H9 (cell line): Measurements from ENCODE around the gene SSX4B. TPM values are rescaled to one million over a fixed set of nuclear protein-coding genes. Genes with fewer than 3 reads are reported as not detected.
"Not testable (repeated sequence)": the region's sequence is repeated elsewhere in the genome, so short reads cannot be mapped to it uniquely, and the experiment has no call there.

Experiments used
- DNase-seq: peaks from one replicate; pipeline ENCODE4 v3.0.0-alpha.2; 2017
- H2AFZ ChIP-seq: one replicate; pipeline ENCODE4 v1.6.1; 2013; ENCODE audit warnings: mild to moderate bottlenecking, low read length, control low read depth, moderate library complexity
- H2AK5ac ChIP-seq: 2 replicates; pipeline ENCODE4 v1.6.1; 2013; ENCODE audit warnings: low read length, control low read depth, mixed read lengths; ENCODE audit not compliant: insufficient read length
- H2BK120ac ChIP-seq: one replicate; pipeline ENCODE4 v1.6.1; 2013; ENCODE audit warnings: low read depth, mild to moderate bottlenecking, low read length, control low read depth, inconsistent platforms; ENCODE audit not compliant: poor library complexity, severe bottlenecking
- H2BK12ac ChIP-seq: 2 replicates; pipeline ENCODE4 v1.6.1; 2013; ENCODE audit warnings: low read length, control low read depth, mixed read lengths, low read depth; ENCODE audit not compliant: insufficient read length
- H2BK15ac ChIP-seq: 2 replicates; pipeline ENCODE4 v1.6.1; 2013; ENCODE audit warnings: low read depth, low read length, control low read depth
- H2BK20ac ChIP-seq: one replicate; pipeline ENCODE4 v1.6.1; 2013; ENCODE audit warnings: low read depth, mild to moderate bottlenecking, low read length, control low read depth, inconsistent platforms; ENCODE audit not compliant: poor library complexity, severe bottlenecking
- H2BK5ac ChIP-seq: 2 replicates; pipeline ENCODE4 v1.6.1; 2013; ENCODE audit warnings: low read length, control low read depth, mixed read lengths; ENCODE audit not compliant: insufficient read length
- H3K14ac ChIP-seq: 2 replicates; pipeline ENCODE4 v1.6.1; 2013; ENCODE audit warnings: low read length, control low read depth; ENCODE audit not compliant: insufficient read depth
- H3K18ac ChIP-seq: 2 replicates; pipeline ENCODE4 v1.6.1; 2013; ENCODE audit warnings: low read depth, mild to moderate bottlenecking, mixed read lengths, low read length, control low read depth; ENCODE audit not compliant: insufficient read length
- H3K23ac ChIP-seq: 2 replicates; pipeline ENCODE4 v1.6.1; 2013; ENCODE audit warnings: low read length, control low read depth, mixed read lengths, low read depth; ENCODE audit not compliant: insufficient read length
- H3K23me2 ChIP-seq: 2 replicates; pipeline ENCODE4 v1.6.1; 2013; ENCODE audit warnings: low read depth, mild to moderate bottlenecking, mixed read lengths, low read length, control low read depth; ENCODE audit not compliant: insufficient read length, poor library complexity, severe bottlenecking
- H3K27ac ChIP-seq: 2 replicates; pipeline ENCODE4 v1.5.1; 2013; ENCODE audit warnings: low read length, control low read depth, mixed read lengths, low read depth; ENCODE audit not compliant: insufficient read length
- H3K27me3 ChIP-seq: 2 replicates; pipeline ENCODE4 v1.6.1; 2013; ENCODE audit warnings: low read length, control low read depth, inconsistent platforms; ENCODE audit not compliant: insufficient read depth
- H3K4ac ChIP-seq: 2 replicates; pipeline ENCODE4 v1.6.1; 2013; ENCODE audit warnings: low read depth, mild to moderate bottlenecking, control low read depth, inconsistent platforms, low read length, moderate library complexity
- H3K4me1 ChIP-seq: 2 replicates; pipeline ENCODE4 v1.6.1; 2013; ENCODE audit warnings: low read length, control low read depth, inconsistent platforms; ENCODE audit not compliant: insufficient read depth
- H3K4me2 ChIP-seq: 2 replicates; pipeline ENCODE4 v1.6.1; 2013; ENCODE audit warnings: low read length, control low read depth, mixed read lengths; ENCODE audit not compliant: insufficient read length, insufficient read depth
- H3K56ac ChIP-seq: 2 replicates; pipeline ENCODE4 v1.6.1; 2013; ENCODE audit warnings: low read depth, mild to moderate bottlenecking, mixed read lengths, low read length, control low read depth; ENCODE audit not compliant: insufficient read length
- H3K79me1 ChIP-seq: 2 replicates; pipeline ENCODE4 v1.6.1; 2013; ENCODE audit warnings: low read depth, mild to moderate bottlenecking, moderate library complexity, low read length, control low read depth, inconsistent platforms; ENCODE audit not compliant: insufficient read depth, poor library complexity, severe bottlenecking
- H3K79me2 ChIP-seq: 2 replicates; pipeline ENCODE4 v1.6.1; 2013; ENCODE audit warnings: low read length, control low read depth, inconsistent platforms; ENCODE audit not compliant: insufficient read depth
- H3K9ac ChIP-seq: 2 replicates; pipeline ENCODE4 v1.6.1; 2013; ENCODE audit warnings: low read length, control low read depth, mixed read lengths; ENCODE audit not compliant: insufficient read length; ENCODE audit errors: extremely low read depth
- H3K9me3 ChIP-seq: one replicate; pipeline ENCODE4 v1.6.1; 2013; ENCODE audit warnings: low read depth, low read length, inconsistent platforms; ENCODE audit not compliant: control insufficient read depth
- H3T11ph ChIP-seq: one replicate; pipeline ENCODE4 v1.6.1; 2013; ENCODE audit warnings: mild to moderate bottlenecking, low read length, control low read depth, inconsistent platforms
- H4K20me1 ChIP-seq: one replicate; pipeline ENCODE4 v1.6.1; 2013; ENCODE audit not compliant: control insufficient read depth, insufficient read length, insufficient read depth
- H4K5ac ChIP-seq: 2 replicates; pipeline ENCODE4 v1.6.1; 2013; ENCODE audit warnings: low read depth, mild to moderate bottlenecking, mixed read lengths, low read length, control low read depth; ENCODE audit not compliant: insufficient read length
- H4K8ac ChIP-seq: replicated peaks from 2 replicates; pipeline ENCODE4 v1.6.1; 2013; ENCODE audit warnings: low read length, control low read depth, mixed read lengths, low read depth; ENCODE audit not compliant: insufficient read length
- H4K91ac ChIP-seq: 2 replicates; pipeline ENCODE4 v1.6.1; 2013; ENCODE audit warnings: low read depth, mild to moderate bottlenecking, moderate library complexity, mixed read lengths, low read length, control low read depth; ENCODE audit not compliant: insufficient read length
- H3K27ac Mint-ChIP-seq, 3 experiments: 2 replicates in 2 of 3; 3 replicates in 1 of 3; pipeline ENCODE4 v1.8.0; 2020 to 2021; ENCODE audit warnings: mixed read lengths in 3 of 3, mild to moderate bottlenecking in 1 of 3, moderate library complexity in 1 of 3
- H3K27me3 Mint-ChIP-seq: 2 replicates; pipeline ENCODE4 v1.8.0; 2021; ENCODE audit warnings: low read depth, mild to moderate bottlenecking, moderate library complexity, mixed read lengths
- H3K36me3 Mint-ChIP-seq, 3 experiments: 2 replicates in 2 of 3; 3 replicates in 1 of 3; pipeline ENCODE4 v1.8.0; 2020 to 2021; ENCODE audit warnings: low read depth in 3 of 3, mixed read lengths in 3 of 3; ENCODE audit not compliant: insufficient read depth in 1 of 3
- H3K4me1 Mint-ChIP-seq, 2 experiments: 2 replicates each; pipeline ENCODE4 v1.8.0; 2020; ENCODE audit warnings: mixed read lengths in 2 of 2
- H3K4me3 Mint-ChIP-seq, 2 experiments: 2 replicates in 1 of 2; 3 replicates in 1 of 2; pipeline ENCODE4 v1.8.0; 2020 to 2021; ENCODE audit warnings: mild to moderate bottlenecking in 2 of 2, mixed read lengths in 2 of 2, moderate library complexity in 1 of 2
- H3K9me3 Mint-ChIP-seq, 2 experiments: 2 replicates in 1 of 2; 3 replicates in 1 of 2; pipeline ENCODE4 v1.8.0; 2020; ENCODE audit warnings: mild to moderate bottlenecking in 2 of 2, mixed read lengths in 2 of 2, moderate library complexity in 1 of 2
- WGBS: extraction: QIAGEN DNeasy Blood & Tissue Kit; methylation state at CpG from one replicate; pipeline ENCODE4 v1.1.7; 2013; ENCODE audit warnings: missing lambda C conversion rate, low lambda C conversion rate, mixed read lengths; ENCODE audit not compliant: insufficient read length; ENCODE audit errors: extremely low coverage; 5-methylcytosine and 5-hydroxymethylcytosine counted together
- total RNA-seq: library from RNA; stranded (reverse); gene quantifications from 2 replicates; pipeline ENCODE4 v1.2.1, GENCODE V29; 2021
- TF ChIP-seq, protein P1 (sequence below): fragments of 200-600 bp; sonication (generic); conservative IDR thresholded peaks from 3 replicates; pipeline ENCODE4 v1.8.0; 2021; ENCODE audit warnings: antibody characterized with exemption, mild to moderate bottlenecking

The SSX4B gene
- total RNA-seq, 1 experiment from 2014 or later = not detected

DNA sequence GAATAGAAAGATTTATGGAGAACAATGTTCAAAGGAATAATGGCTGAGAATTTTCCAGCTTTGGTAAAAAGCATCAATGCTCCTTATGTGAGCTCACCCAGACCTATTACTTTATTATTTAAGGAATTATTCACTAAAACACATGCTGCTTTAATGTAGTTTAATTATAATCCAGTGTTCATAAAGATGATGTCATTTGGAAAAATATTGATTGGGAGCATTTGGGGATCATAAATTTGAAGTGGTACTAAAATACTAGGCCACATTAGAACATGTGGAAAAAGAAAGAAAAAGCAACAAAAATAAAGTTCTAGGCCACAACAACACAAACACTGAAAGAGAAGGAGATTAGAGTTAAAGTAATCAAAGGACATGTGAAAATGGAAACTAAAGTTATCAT lies 38.3 kb upstream of the SSX4B start:
- Histone ChIP-seq H4K20me1 (no peaks in the 10 kb centered on the region), H4K5ac (no peak overlapping the region), H3K27me3 (no peaks in the 10 kb centered on the region), H3K4ac (no peak overlapping the region), H3K18ac (no peak overlapping the region), H2BK20ac (no peak overlapping the region), H4K91ac (no peak overlapping the region), H3K27ac (no peak overlapping the region), H3K23me2 (no peaks in the 10 kb centered on the region), H2BK12ac (no peak overlapping the region), H2BK5ac (no peak overlapping the region), H3K9me3 (peaks cover 13% of the 10 kb centered on the region), H3K79me2 (no peaks in the 10 kb centered on the region), H2AFZ (no peak overlapping the region), H2AK5ac (no peak overlapping the region), H2BK120ac (no peak overlapping the region), H3K14ac (no peak overlapping the region), H3T11ph (no peak overlapping the region), H3K4me1 (no peaks in the 10 kb centered on the region), H3K9ac (no peak overlapping the region), H3K4me2 (no peak overlapping the region), H4K8ac (no peak overlapping the region), H3K79me1 (no peaks in the 10 kb centered on the region), H2BK15ac (no peak overlapping the region), H3K56ac (no peak overlapping the region), H3K23ac (no peak overlapping the region)
- Mint-ChIP-seq H3K27ac (no peak overlapping the region), H3K4me3 (no peak overlapping the region), H3K9me3 (peaks cover 54 to 69% of the 10 kb centered on the region in 2 experiments), H3K36me3 (peaks cover 0 to 6% (median 3%) of the 10 kb centered on the region in 3 experiments; a peak in 2 of 7 replicates), H3K4me1 (no peaks in the 10 kb centered on the region), H3K27me3 (peaks cover 3% of the 10 kb centered on the region; the same call in 1 of the 2 replicates)
- DNase-seq = no peak
- TF ChIP-seq, protein P1, sequence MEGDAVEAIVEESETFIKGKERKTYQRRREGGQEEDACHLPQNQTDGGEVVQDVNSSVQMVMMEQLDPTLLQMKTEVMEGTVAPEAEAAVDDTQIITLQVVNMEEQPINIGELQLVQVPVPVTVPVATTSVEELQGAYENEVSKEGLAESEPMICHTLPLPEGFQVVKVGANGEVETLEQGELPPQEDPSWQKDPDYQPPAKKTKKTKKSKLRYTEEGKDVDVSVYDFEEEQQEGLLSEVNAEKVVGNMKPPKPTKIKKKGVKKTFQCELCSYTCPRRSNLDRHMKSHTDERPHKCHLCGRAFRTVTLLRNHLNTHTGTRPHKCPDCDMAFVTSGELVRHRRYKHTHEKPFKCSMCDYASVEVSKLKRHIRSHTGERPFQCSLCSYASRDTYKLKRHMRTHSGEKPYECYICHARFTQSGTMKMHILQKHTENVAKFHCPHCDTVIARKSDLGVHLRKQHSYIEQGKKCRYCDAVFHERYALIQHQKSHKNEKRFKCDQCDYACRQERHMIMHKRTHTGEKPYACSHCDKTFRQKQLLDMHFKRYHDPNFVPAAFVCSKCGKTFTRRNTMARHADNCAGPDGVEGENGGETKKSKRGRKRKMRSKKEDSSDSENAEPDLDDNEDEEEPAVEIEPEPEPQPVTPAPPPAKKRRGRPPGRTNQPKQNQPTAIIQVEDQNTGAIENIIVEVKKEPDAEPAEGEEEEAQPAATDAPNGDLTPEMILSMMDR = no peak

DNA sequence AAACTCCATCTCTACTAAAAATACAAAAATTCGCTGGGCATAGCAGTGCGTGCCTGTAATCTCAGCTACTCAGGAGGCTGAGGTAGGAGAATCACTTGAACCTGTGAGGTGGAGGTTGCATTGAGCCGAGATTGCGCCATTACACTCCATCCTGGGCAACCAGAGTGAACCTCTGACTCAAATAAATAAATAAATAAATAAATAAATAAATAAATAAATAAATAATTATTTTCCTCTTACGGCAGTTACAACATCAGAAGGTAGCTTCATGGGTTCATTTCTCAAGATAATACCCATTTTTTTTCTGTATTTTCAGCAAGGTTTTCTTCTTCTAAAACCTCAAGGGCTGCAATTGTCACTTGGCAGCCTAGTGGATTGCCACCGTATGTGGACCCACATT lies 35.4 kb upstream of the SSX4B start:
- not testable (repeated sequence) for H2AK5ac ChIP-seq, H4K20me1 ChIP-seq, H3K27me3 Mint-ChIP-seq, H3K14ac ChIP-seq, H3K79me1 ChIP-seq, H4K91ac ChIP-seq, DNase-seq, H3K4ac ChIP-seq, H3K27ac Mint-ChIP-seq, H4K5ac ChIP-seq, H2AFZ ChIP-seq, H3K18ac ChIP-seq, H2BK15ac ChIP-seq, H3K4me2 ChIP-seq, H3K9ac ChIP-seq, H3K4me3 Mint-ChIP-seq, H3K79me2 ChIP-seq, H3K27ac ChIP-seq, H2BK5ac ChIP-seq, H4K8ac ChIP-seq, H2BK12ac ChIP-seq, H3K23ac ChIP-seq, H3T11ph ChIP-seq, H2BK20ac ChIP-seq, H3K4me1 ChIP-seq, H3K23me2 ChIP-seq, H3K4me1 Mint-ChIP-seq, H3K27me3 ChIP-seq, H3K36me3 Mint-ChIP-seq, H2BK120ac ChIP-seq, H3K56ac ChIP-seq
- peaks cover 59 to 79% of the 10 kb centered on the region in 2 experiments for H3K9me3 Mint-ChIP-seq
- H3K9me3 ChIP-seq = peaks cover 13% of the 10 kb centered on the region
- no CpG with 5 or more reads among the region's 6 CpGs for WGBS
